Lower leg skin (tissue), 3 donors: ENCODE results near the gene ZFAND3.

Experiments
- CTCF ChIP-seq, 3 donors: fragments of 450-650 bp; IDR thresholded peaks; one replicate each; pipeline ENCODE4 v1.5.1; 2016; ENCODE audit warnings: antibody characterized with exemption in 3 of 3, mild to moderate bottlenecking in 3 of 3, moderate library complexity in 2 of 3
- POLR2A ChIP-seq, 2 donors: fragments of 450-650 bp; IDR thresholded peaks; one replicate each; pipeline ENCODE4 v1.6.1; 2016 to 2017; ENCODE audit warnings: antibody characterized with exemption in 2 of 2, mild to moderate bottlenecking in 1 of 2, moderate library complexity in 1 of 2

DNA sequence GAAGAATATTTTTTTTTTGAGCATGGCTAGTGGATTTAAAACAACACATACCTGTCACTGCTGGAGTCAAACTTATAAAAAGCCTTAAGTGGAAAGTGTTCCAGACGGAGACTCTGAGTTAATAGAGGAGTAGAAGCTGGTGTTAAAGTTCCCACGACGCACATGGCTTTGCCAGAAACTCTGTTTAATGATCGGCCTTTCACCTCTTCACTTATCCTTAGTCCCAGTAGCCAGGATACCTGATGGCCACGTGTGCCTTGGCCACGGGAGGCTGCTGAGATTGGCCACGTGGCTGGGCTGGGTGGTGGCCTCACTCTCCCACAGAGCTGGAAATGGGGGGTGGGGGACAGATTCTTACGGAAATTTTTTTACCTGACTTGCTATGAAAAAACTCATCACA lies 333.1 kb downstream of the ZFAND3 start:
- TF ChIP-seq POLR2A (IDR thresholded peaks at IDR 0.05) (no peak), CTCF (IDR thresholded peaks at IDR 0.05) (no peak)
